Measurements from ENCODE around the gene IL23R.

GRCh38 chr1:67135354-67135753 is 30.9 kb upstream of the IL23R start:
- TF ChIP-seq TAF1 (IDR thresholded peaks at IDR 0.05; ENCODE audit: borderline replicate concordance, insufficient read depth, low read length) (no peak), REST (IDR thresholded peaks at IDR 0.05; ENCODE audit: insufficient read depth in 1 of 2, low read depth in 2 of 2, low read length in 2 of 2) (no peak), POLR2AphosphoS5 (IDR thresholded peaks at IDR 0.05; ENCODE audit: low read depth, low read length) (no peak), SIN3A (IDR thresholded peaks at IDR 0.05; ENCODE audit: borderline replicate concordance, insufficient read depth, low read length) (no peak)
